Mesothelial cell of epicardium (in vitro differentiated cells): Measurements from ENCODE around the gene DIAPH2. TPM values are rescaled to one million over a fixed set of nuclear protein-coding genes. Genes with fewer than 3 reads are reported as not detected.

ENCODE experiments used
- DNase-seq, 2 experiments: peaks; one replicate each; pipeline ENCODE4 v3.0.0; 2021; ENCODE audit warnings: low spot score in 2 of 2; ENCODE audit not compliant: unreplicated experiment in 2 of 2
- H3K27ac Mint-ChIP-seq: 2 replicates; pipeline ENCODE4 v1.8.0; 2021; ENCODE audit warnings: mixed read lengths
- H3K27me3 Mint-ChIP-seq: 2 replicates; pipeline ENCODE4 v1.8.0; 2021; ENCODE audit warnings: low read depth, mixed read lengths
- H3K36me3 Mint-ChIP-seq: 2 replicates; pipeline ENCODE4 v1.8.0; 2021; ENCODE audit warnings: mixed read lengths
- H3K4me1 Mint-ChIP-seq: 2 replicates; pipeline ENCODE4 v1.8.0; 2021; ENCODE audit warnings: mixed read lengths
- H3K4me3 Mint-ChIP-seq: 2 replicates; pipeline ENCODE4 v1.8.0; 2021; ENCODE audit warnings: mild to moderate bottlenecking, moderate library complexity, mixed read lengths
- H3K9me3 Mint-ChIP-seq: 2 replicates; pipeline ENCODE4 v1.8.0; 2021; ENCODE audit warnings: mixed read lengths
- CTCF ChIP-seq: fragments of 200-600 bp; sonication (generic); IDR thresholded peaks from one replicate; pipeline ENCODE4 v1.5.0; 2021; ENCODE audit warnings: antibody characterized with exemption; ENCODE audit not compliant: unreplicated experiment
- total RNA-seq: library from RNA; stranded (reverse); gene quantifications from 3 replicates; pipeline ENCODE4 v1.2.1, GENCODE V29; 2021

The DIAPH2 gene
- total RNA-seq, 1 donor from 2014 or later = 19.2 TPM

GRCh38 chrX:97306771-97307470 is 622.3 kb downstream of the DIAPH2 start:
- no peak for TF ChIP-seq CTCF
- H3K4me3 Mint-ChIP-seq = no peak overlapping the region
- H3K4me1 Mint-ChIP-seq = peaks cover 37% of the 10 kb centered on the region
- H3K27me3 Mint-ChIP-seq = no peaks in the 10 kb centered on the region
- H3K36me3 Mint-ChIP-seq = no peaks in the 10 kb centered on the region
- DNase-seq = no peak
- H3K27ac Mint-ChIP-seq = no peak overlapping the region
- H3K9me3 Mint-ChIP-seq = no peaks in the 10 kb centered on the region

- Mint-ChIP-seq H3K36me3 (no peaks in the 10 kb centered on the region), H3K9me3 (no peaks in the 10 kb centered on the region), H3K27ac (peak overlapping the region; percentile 17), H3K4me1 (peaks cover 37% of the 10 kb centered on the region), H3K4me3 (no peak overlapping the region), H3K27me3 (no peaks in the 10 kb centered on the region)
- DNase-seq = no peak
- TF ChIP-seq CTCF = no peak
These were observed 623.5 kb downstream of the DIAPH2 start for GRCh38 chrX:97308171-97308570.

GRCh38 chrX:97309487-97310116 is 625.0 kb downstream of the DIAPH2 start:
- H3K4me3 Mint-ChIP-seq = no peak overlapping the region
- DNase-seq = no peak
- no peaks in the 10 kb centered on the region for H3K9me3 Mint-ChIP-seq
- no peaks in the 10 kb centered on the region for H3K27me3 Mint-ChIP-seq
- peaks cover 37% of the 10 kb centered on the region for H3K4me1 Mint-ChIP-seq
- no peak for TF ChIP-seq CTCF
- peak overlapping the region; percentile 93 for H3K27ac Mint-ChIP-seq
- H3K36me3 Mint-ChIP-seq = no peaks in the 10 kb centered on the region

- Mint-ChIP-seq H3K4me1 (peaks cover 37% of the 10 kb centered on the region), H3K4me3 (peak overlapping the region; percentile 25), H3K9me3 (no peaks in the 10 kb centered on the region), H3K27ac (peak overlapping the region; percentile 93), H3K36me3 (no peaks in the 10 kb centered on the region), H3K27me3 (no peaks in the 10 kb centered on the region)
- DNase-seq = peak in 1 of 2 experiments; percentile 45
- no peak for TF ChIP-seq CTCF
These were observed 625.7 kb downstream of the DIAPH2 start for GRCh38 chrX:97310373-97310772.

- Mint-ChIP-seq H3K27ac (peak overlapping the region; percentile 93), H3K9me3 (no peaks in the 10 kb centered on the region), H3K4me3 (no peak overlapping the region), H3K36me3 (no peaks in the 10 kb centered on the region), H3K4me1 (peaks cover 34% of the 10 kb centered on the region), H3K27me3 (no peaks in the 10 kb centered on the region)
- TF ChIP-seq CTCF = no peak
- no peak for DNase-seq
These were observed 626.6 kb downstream of the DIAPH2 start for GRCh38 chrX:97311066-97311778.
